H1 (cell line): ENCODE data around the gene MSI2. TPM values are rescaled to one million over a fixed set of nuclear protein-coding genes. Genes with fewer than 3 reads are reported as not detected.

ENCODE experiments used
- CTCF ChIA-PET: fragments of 300-600 bp; sonication (Branson Sonifier 250); formaldehyde crosslinking; loops from one replicate; lab custom pipeline; 2021; ENCODE audit not compliant: partially characterized antibody; lab: Charles Lee
- POLR2A ChIA-PET: fragments of 300-600 bp; sonication (Branson Sonifier 250); formaldehyde crosslinking; loops from one replicate; lab custom pipeline; 2021; ENCODE audit warnings: inconsistent platforms; ENCODE audit not compliant: partially characterized antibody; lab: Charles Lee
- DNase-seq, 2 experiments: peaks; one replicate each; pipeline versions ENCODE4 v3.0.0 to v3.0.0-alpha.2; 2010 to 2022; ENCODE audit warnings: low spot score in 2 of 2, low read depth in 1 of 2, mixed read lengths in 1 of 2
- FAIRE-seq: peaks from 2 replicates; lab custom pipeline; 2011; peaks lifted over from hg19 to GRCh38; lab: Jason Lieb, UNC
- H2AFZ ChIP-seq: 2 replicates; pipeline ENCODE4 v1.8.1; 2012; ENCODE audit warnings: low read length, inconsistent platforms
- H2AK5ac ChIP-seq: 2 replicates; pipeline ENCODE4 v1.6.1; 2013; ENCODE audit warnings: low read depth, low read length
- H2BK120ac ChIP-seq: replicated peaks from 2 replicates; pipeline ENCODE3; 2013; ENCODE audit warnings: low read depth, low read length, inconsistent platforms
- H2BK12ac ChIP-seq: 2 replicates; pipeline ENCODE4 v1.6.1; 2013; ENCODE audit warnings: low read depth, low read length
- H2BK15ac ChIP-seq: 2 replicates; pipeline ENCODE4 v1.6.1; 2013; ENCODE audit warnings: low read length
- H2BK20ac ChIP-seq: 2 replicates; pipeline ENCODE4 v1.6.1; 2013; ENCODE audit warnings: low read length
- H2BK5ac ChIP-seq: 2 replicates; pipeline ENCODE4 v1.6.1; 2013; ENCODE audit warnings: low read depth, low read length
- H3K14ac ChIP-seq: 2 replicates; pipeline ENCODE4 v1.6.1; 2013; ENCODE audit warnings: inconsistent platforms; ENCODE audit not compliant: insufficient read length
- H3K18ac ChIP-seq: 2 replicates; pipeline ENCODE4 v1.6.1; 2013; ENCODE audit warnings: low read length; ENCODE audit errors: extremely low read depth
- H3K23ac ChIP-seq: 2 replicates; pipeline ENCODE4 v1.6.1; 2013; ENCODE audit warnings: inconsistent platforms; ENCODE audit not compliant: insufficient read length
- H3K23me2 ChIP-seq: 2 replicates; pipeline ENCODE4 v1.6.1; 2013; ENCODE audit warnings: low read depth, low read length
- H3K27ac ChIP-seq: 2 replicates; pipeline ENCODE4 v1.6.1; 2011; ENCODE audit warnings: low read depth, low read length, inconsistent platforms
- H3K27me3 ChIP-seq, 4 experiments: replicated peaks in 1 of 4; 1 replicate in 1 of 4; 2 replicates in 3 of 4; pipeline versions ENCODE4 v1.6.1 to v1.8.1; 2011 to 2013; ENCODE audit warnings: low read length in 3 of 4, mild to moderate bottlenecking in 3 of 4, inconsistent platforms in 2 of 4, mixed read lengths in 2 of 4, moderate library complexity in 1 of 4; ENCODE audit not compliant: control insufficient read depth in 3 of 4, insufficient read depth in 3 of 4; ENCODE audit errors: extremely low read depth in 1 of 4
- H3K36me3 ChIP-seq, 4 experiments: 2 replicates each; pipeline versions ENCODE4 v1.6.1 to v1.8.1; 2011 to 2013; ENCODE audit warnings: mild to moderate bottlenecking in 4 of 4, low read length in 3 of 4, moderate library complexity in 2 of 4, control low read depth in 1 of 4, inconsistent platforms in 1 of 4; ENCODE audit not compliant: insufficient read depth in 4 of 4, control insufficient read depth in 2 of 4
- H3K4ac ChIP-seq: replicated peaks from 2 replicates; pipeline ENCODE3; 2013; ENCODE audit warnings: low read length, low read depth, mixed read lengths, inconsistent platforms; ENCODE audit not compliant: insufficient read length
- H3K4me1 ChIP-seq, 4 experiments: replicated peaks in 1 of 4; 1 replicate in 1 of 4; 2 replicates in 3 of 4; pipeline versions ENCODE4 v1.6.1 to v1.8.1; 2011 to 2013; ENCODE audit warnings: low read length in 3 of 4, inconsistent platforms in 2 of 4, mixed read lengths in 1 of 4; ENCODE audit not compliant: insufficient read depth in 4 of 4, control insufficient read depth in 3 of 4
- H3K4me2 ChIP-seq, 2 experiments: 2 replicates each; pipeline versions ENCODE4 v1.6.1 to v1.8.1; 2011 to 2013; ENCODE audit warnings: low read depth in 2 of 2, low read length in 2 of 2, control low read depth in 1 of 2, inconsistent platforms in 1 of 2, mild to moderate bottlenecking in 1 of 2; ENCODE audit not compliant: insufficient read depth in 1 of 2
- H3K4me3 ChIP-seq, 4 experiments: fragments of 200-600, 300-600 bp in 1 of 4; sonication (generic), shearing (Covaris generic), sonication (Bioruptor Twin) in 1 of 4; 2 replicates each; pipeline versions ENCODE4 v1.5.1 to v1.8.1; 2011 to 2016; ENCODE audit warnings: low read length in 4 of 4, low read depth in 3 of 4, control low read depth in 2 of 4, inconsistent platforms in 2 of 4, mild to moderate bottlenecking in 2 of 4, mixed read lengths in 1 of 4, moderate library complexity in 1 of 4; ENCODE audit not compliant: insufficient read depth in 2 of 4; ENCODE audit errors: extremely low read depth in 1 of 4
- H3K56ac ChIP-seq: replicated peaks from 2 replicates; pipeline ENCODE3; 2013; ENCODE audit warnings: low read depth, mild to moderate bottlenecking, mixed read lengths, low read length, inconsistent platforms; ENCODE audit not compliant: insufficient read length
- H3K79me1 ChIP-seq: 2 replicates; pipeline ENCODE4 v1.6.1; 2013; ENCODE audit warnings: low read depth, low read length, control low read depth
- H3K79me2 ChIP-seq, 2 experiments: 2 replicates each; pipeline versions ENCODE4 v1.6.1 to v1.8.1; 2012 to 2013; ENCODE audit warnings: low read length in 2 of 2, mild to moderate bottlenecking in 2 of 2, inconsistent platforms in 1 of 2; ENCODE audit not compliant: insufficient read depth in 2 of 2, control insufficient read depth in 1 of 2
- H3K9ac ChIP-seq, 4 experiments: replicated peaks in 1 of 4; 1 replicate in 1 of 4; 2 replicates in 3 of 4; pipeline versions ENCODE4 v1.6.1 to v1.8.1; 2011 to 2013; ENCODE audit warnings: low read depth in 3 of 4, low read length in 3 of 4, control low read depth in 2 of 4, mild to moderate bottlenecking in 2 of 4, moderate library complexity in 2 of 4, inconsistent platforms in 1 of 4; ENCODE audit errors: extremely low read depth in 1 of 4
- H3K9me3 ChIP-seq, 2 experiments: 2 replicates each; pipeline versions ENCODE4 v1.6.1 to v1.8.1; 2012 to 2013; ENCODE audit warnings: mild to moderate bottlenecking in 2 of 2, moderate library complexity in 2 of 2, control low read depth in 1 of 2, inconsistent platforms in 1 of 2, low read depth in 1 of 2, low read length in 1 of 2, mixed read lengths in 1 of 2; ENCODE audit not compliant: insufficient read depth in 2 of 2
- H4K20me1 ChIP-seq, 2 experiments: replicated peaks in 1 of 2; 2 replicates each; pipeline versions ENCODE3 to v1.8.1; 2011 to 2013; ENCODE audit warnings: inconsistent platforms in 2 of 2, low read length in 2 of 2, mild to moderate bottlenecking in 1 of 2; ENCODE audit not compliant: insufficient read depth in 2 of 2, control insufficient read depth in 1 of 2
- H4K5ac ChIP-seq: 2 replicates; pipeline ENCODE4 v1.6.1; 2013; ENCODE audit warnings: low read length, low read depth, mixed read lengths, inconsistent platforms; ENCODE audit not compliant: insufficient read length
- H4K8ac ChIP-seq: 2 replicates; pipeline ENCODE4 v1.8.0; 2013; ENCODE audit warnings: mild to moderate bottlenecking, moderate library complexity, low read length, inconsistent platforms; ENCODE audit not compliant: insufficient read depth; ENCODE audit errors: extremely low read depth
- H4K91ac ChIP-seq: replicated peaks from 2 replicates; pipeline ENCODE3; 2013; ENCODE audit warnings: low read length, mixed read lengths, inconsistent platforms; ENCODE audit not compliant: insufficient read length
- CBX8 ChIP-seq: fragments of 300-800, 300-1000 bp; sonication (generic); IDR thresholded peaks from 2 replicates; pipeline ENCODE4 v1.7.1; 2016; ENCODE audit warnings: low read depth, low read length, borderline replicate concordance
- HDAC2 ChIP-seq, 2 experiments: fragments of 300-600 bp in 1 of 2; sonication (generic) in 1 of 2; IDR thresholded peaks; 2 replicates each; pipeline ENCODE4 v1.6.1; 2011 to 2012; ENCODE audit warnings: low read depth in 2 of 2, low read length in 2 of 2, mild to moderate bottlenecking in 2 of 2, moderate library complexity in 2 of 2, borderline replicate concordance in 1 of 2, inconsistent platforms in 1 of 2
- POU5F1 ChIP-seq: IDR thresholded peaks from 2 replicates; pipeline ENCODE4 v1.6.1; 2011; ENCODE audit warnings: low read depth, mild to moderate bottlenecking, low read length, moderate library complexity
- RAD21 ChIP-seq, 2 experiments: IDR thresholded peaks in 1 of 2; conservative IDR thresholded peaks in 1 of 2; 2 replicates each; pipeline ENCODE4 v1.6.1; 2011; ENCODE audit warnings: low read depth in 2 of 2, low read length in 2 of 2, improper control_type of control experiment in 1 of 2, inconsistent platforms in 1 of 2, mild to moderate bottlenecking in 1 of 2, moderate library complexity in 1 of 2
- TEAD4 ChIP-seq: IDR thresholded peaks from 2 replicates; pipeline ENCODE4 v1.6.1; 2012; ENCODE audit warnings: low read depth, low read length, inconsistent platforms, mixed read lengths
- WGBS, 2 experiments: shearing (Covaris generic) in 1 of 2; methylation state at CpG; one replicate each; pipeline versions ENCODE4 v1.1.6 to v1.1.7; 2013 to 2015; ENCODE audit warnings: low lambda C conversion rate in 2 of 2, mixed read lengths in 2 of 2, inconsistent platforms in 1 of 2, low coverage in 1 of 2, missing lambda C conversion rate in 1 of 2; ENCODE audit not compliant: insufficient replicate concordance in 2 of 2, insufficient coverage in 1 of 2, insufficient read length in 1 of 2; ENCODE audit errors: extremely low coverage in 1 of 2, missing lambda C conversion rate in 1 of 2; 5-methylcytosine and 5-hydroxymethylcytosine counted together
- polyA plus RNA-seq, 7 experiments: library from polyadenylated mRNA; depleted of rRNA in 3 of 7; stranded (reverse) in 5 of 7; unstranded in 2 of 7; fragments of >200 nt in 5 of 7; fragments of 200-250 nt in 2 of 7; gene quantifications; 1 replicate in 5 of 7; 2 replicates in 1 of 7; 4 replicates in 1 of 7; pipeline versions ENCODE4 v1.2.1 to v1.2.3, GENCODE V29; 2011 to 2013; ENCODE audit warnings: missing spikeins in 2 of 7, mixed read lengths in 2 of 7
- total RNA-seq: library from RNA; stranded (reverse); fragmentation: NEBNext Ultra II Directional; extraction: Animal tissue kit (Norgen Biotek cat#: 25700); gene quantifications from 2 replicates; pipeline ENCODE4 v1.2.1, GENCODE V29; 2021
- TF ChIP-seq, protein P1 (sequence below), 3 experiments: IDR thresholded peaks; 1 replicate in 2 of 3; 2 replicates in 1 of 3; pipeline versions ENCODE4 v1.5.1 to v1.6.1; 2011; ENCODE audit warnings: low read length in 3 of 3, mild to moderate bottlenecking in 3 of 3, inconsistent platforms in 2 of 3, low read depth in 1 of 3, moderate library complexity in 1 of 3; ENCODE audit not compliant: insufficient read depth in 1 of 3; ENCODE audit errors: control extremely low read depth in 1 of 3

MSI2 gene
- total and polyA plus RNA-seq, 2 of the 8 experiments (the other 6 are each of a cell fraction or from before 2014, with no cell fraction given), result 36.7 to 80.6 TPM

DNA sequence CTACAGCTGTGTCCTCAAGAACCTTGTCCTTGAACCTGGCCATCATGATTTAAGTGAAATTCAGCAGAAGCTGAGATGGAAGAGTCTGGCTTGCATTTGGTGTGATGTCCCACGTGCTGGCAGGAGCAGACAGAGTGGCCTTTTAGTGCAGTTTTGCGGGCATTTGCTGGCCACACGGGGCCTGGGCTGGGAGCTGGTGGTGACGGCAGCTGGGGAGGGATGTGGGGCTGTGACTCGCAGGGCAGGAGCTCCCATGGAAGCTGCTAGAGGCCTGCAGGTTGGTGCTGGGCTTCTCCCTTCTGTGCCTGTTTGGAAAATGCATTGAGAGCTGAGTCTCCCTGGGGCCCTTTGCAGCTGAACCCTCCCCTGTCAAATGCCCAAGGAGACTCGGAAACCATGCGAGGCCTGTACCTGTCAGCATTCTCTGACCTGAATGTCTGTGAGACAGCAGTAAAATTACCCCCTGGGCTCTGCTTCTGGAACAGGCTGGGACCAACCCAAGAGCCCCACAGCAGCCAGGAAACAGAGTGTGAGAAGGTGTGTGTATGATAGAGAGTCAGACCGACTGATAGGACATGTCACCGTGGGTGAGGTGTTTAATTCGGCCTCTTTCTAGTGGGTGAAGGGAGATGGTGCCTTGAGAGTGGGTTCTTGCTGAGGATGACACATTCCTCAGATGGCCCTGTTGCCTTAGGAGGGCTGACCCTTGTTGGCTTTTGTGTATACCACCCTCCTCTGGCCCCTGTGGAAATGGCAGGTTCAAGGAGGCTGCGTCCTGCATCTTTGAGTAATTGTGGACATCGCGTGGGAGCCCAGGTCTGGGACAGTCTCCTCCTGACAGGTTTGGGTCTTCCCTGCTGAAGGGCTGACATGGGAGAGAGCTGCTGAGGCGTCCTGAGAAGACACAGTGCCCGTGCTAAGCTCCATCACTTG is 145.5 kb downstream of the MSI2 start:
- DNase-seq, result no peak
- Histone ChIP-seq H3K27ac (no peak overlapping the region), H2BK5ac (peak overlapping the region; percentile 71)
- TF ChIP-seq CBX8 (no peak), RAD21 (IDR thresholded peaks at IDR 0.05 in 1 of 2, conservative IDR thresholded peaks at IDR 0.05 in 1 of 2; ENCODE audit: low read depth in 2 of 2, low read length in 2 of 2) (peak; percentile 79 to 85), TEAD4 (0 out of 2 replicates have a peak, but pooled peaks have one; percentile 33), POU5F1 (no peak), HDAC2 (IDR thresholded peaks at IDR 0.05; ENCODE audit: borderline replicate concordance in 1 of 2, low read depth in 2 of 2, low read length in 2 of 2) (no peak)
- TF ChIP-seq, protein P1, sequence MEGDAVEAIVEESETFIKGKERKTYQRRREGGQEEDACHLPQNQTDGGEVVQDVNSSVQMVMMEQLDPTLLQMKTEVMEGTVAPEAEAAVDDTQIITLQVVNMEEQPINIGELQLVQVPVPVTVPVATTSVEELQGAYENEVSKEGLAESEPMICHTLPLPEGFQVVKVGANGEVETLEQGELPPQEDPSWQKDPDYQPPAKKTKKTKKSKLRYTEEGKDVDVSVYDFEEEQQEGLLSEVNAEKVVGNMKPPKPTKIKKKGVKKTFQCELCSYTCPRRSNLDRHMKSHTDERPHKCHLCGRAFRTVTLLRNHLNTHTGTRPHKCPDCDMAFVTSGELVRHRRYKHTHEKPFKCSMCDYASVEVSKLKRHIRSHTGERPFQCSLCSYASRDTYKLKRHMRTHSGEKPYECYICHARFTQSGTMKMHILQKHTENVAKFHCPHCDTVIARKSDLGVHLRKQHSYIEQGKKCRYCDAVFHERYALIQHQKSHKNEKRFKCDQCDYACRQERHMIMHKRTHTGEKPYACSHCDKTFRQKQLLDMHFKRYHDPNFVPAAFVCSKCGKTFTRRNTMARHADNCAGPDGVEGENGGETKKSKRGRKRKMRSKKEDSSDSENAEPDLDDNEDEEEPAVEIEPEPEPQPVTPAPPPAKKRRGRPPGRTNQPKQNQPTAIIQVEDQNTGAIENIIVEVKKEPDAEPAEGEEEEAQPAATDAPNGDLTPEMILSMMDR (IDR thresholded peaks at IDR 0.05; ENCODE audit: control extremely low read depth in 1 of 3, insufficient read depth in 1 of 3, low read depth in 1 of 3, low read length in 3 of 3), result peak; percentile 60 to 74 (median 72)

More for the DNA sequence above, 145.5 kb downstream of the MSI2 start:
- Histone ChIP-seq H3K27me3 (no peaks in the 10 kb centered on the region), H4K8ac (peak overlapping the region; percentile 65; the same call in 1 of the 2 replicates), H2AK5ac (no peak overlapping the region), H3K4me3 (no peak overlapping the region), H2BK12ac (no peak overlapping the region), H3K4me1 (peaks cover 2 to 7% (median 5%) of the 10 kb centered on the region in 4 experiments; a peak in 6 of 7 replicates), H3K14ac (no peak overlapping the region), H3K23ac (no peak overlapping the region), H3K79me2 (peaks cover 0 to 40% of the 10 kb centered on the region in 2 experiments; a peak in 1 of 4 replicates), H3K56ac (no peak overlapping the region), H3K9me3 (no peaks in the 10 kb centered on the region), H4K91ac (no peak overlapping the region), H2BK20ac (no peak overlapping the region), H3K23me2 (no peaks in the 10 kb centered on the region; the same call in 1 of the 2 replicates), H3K18ac (no peak overlapping the region), H2BK15ac (0 out of 2 replicates have a peak overlapping the region, but pooled peaks have one; percentile 32), H3K4ac (no peak overlapping the region), H3K79me1 (peaks cover 13% of the 10 kb centered on the region), H4K5ac (no peak overlapping the region), H3K4me2 (no peak overlapping the region), H3K9ac (no peak overlapping the region), H3K36me3 (peaks cover 0 to 3% (median 1%) of the 10 kb centered on the region in 4 experiments; a peak in 2 of 8 replicates), H2AFZ (no peak overlapping the region), H4K20me1 (peaks cover 6 to 15% of the 10 kb centered on the region in 2 experiments), H2BK120ac (no peak overlapping the region)
- FAIRE-seq, result no peak
- 89% methylated on average over 15 of the region's 15 CpGs; no CpG with 5 or more reads in 1 of the 2 experiments for WGBS, 2 experiments
- CTCF ChIA-PET, result interaction anchor here (0.6 to 10.0 kb wide), 35 partner anchors 12 to 356 kb away, joined by 3 to 119 read pairs (median 4); partner anchors contain the start of gene MSI2
- POLR2A ChIA-PET, result interaction anchor here (1.0 to 1.3 kb wide), 2 partner anchors 25 to 145 kb away, joined by 3 to 4 read pairs; no protein-coding TSS in a partner anchor
